ENCODE data around the gene RPL36.
A peak's percentile ranks its signal among the peaks of the same experiment; 100 is the strongest.

The RPL36 gene

GRCh38 chr19:5666921-5667610 lies 23.0 kb upstream of the RPL36 start:
- Histone ChIP-seq H3K9ac (ENCODE audit: insufficient read length) (no peak overlapping the region), H3K9me3 (ENCODE audit: low read depth, low read length) (no peaks in the 10 kb centered on the region), H3K27ac (no peak overlapping the region), H3K36me3 (ENCODE audit: insufficient read depth, low read length) (peaks cover 74% of the 10 kb centered on the region), H3K4me3 (no peak overlapping the region)
- DNase-seq (ENCODE audit: low read depth, low spot score): no peak
- TF ChIP-seq FOXP2 (optimal IDR thresholded peaks at IDR 0.05; ENCODE audit: control extremely low read depth, extremely low read length, insufficient read depth) (no peak), EZH2 (IDR thresholded peaks at IDR 0.05) (no peak)

GRCh38 chr19:5667751-5668271 lies 22.3 kb upstream of the RPL36 start:
- Histone ChIP-seq H3K27ac (peak overlapping the region; percentile 71), H3K36me3 (ENCODE audit: insufficient read depth, low read length) (peaks cover 69% of the 10 kb centered on the region), H3K9ac (ENCODE audit: insufficient read length) (no peak overlapping the region), H3K9me3 (ENCODE audit: low read depth, low read length) (no peaks in the 10 kb centered on the region), H3K4me3 (no peak overlapping the region)
- no peak for DNase-seq (ENCODE audit: low read depth, low spot score)
- TF ChIP-seq EZH2 (IDR thresholded peaks at IDR 0.05) (no peak), FOXP2 (optimal IDR thresholded peaks at IDR 0.05; ENCODE audit: control extremely low read depth, extremely low read length, insufficient read depth) (no peak), POLR2AphosphoS5 (IDR thresholded peaks at IDR 0.05; ENCODE audit: borderline replicate concordance, low read depth, low read length) (peak; percentile 16; the same call in 1 of the 2 replicates)

- H3K36me3 ChIP-seq (ENCODE audit: insufficient read depth, low read length): peaks cover 56% of the 10 kb centered on the region
- H3K4me3 ChIP-seq: no peak overlapping the region
- no peak for TF ChIP-seq POLR2AphosphoS5 (IDR thresholded peaks at IDR 0.05; ENCODE audit: borderline replicate concordance, low read depth, low read length)
- H3K9me3 ChIP-seq (ENCODE audit: low read depth, low read length): no peaks in the 10 kb centered on the region
- no peak overlapping the region for H3K27ac ChIP-seq
- DNase-seq (ENCODE audit: low read depth, low spot score): no peak
- H3K9ac ChIP-seq (ENCODE audit: insufficient read length): no peak overlapping the region
These were observed 20.9 kb upstream of the RPL36 start for GRCh38 chr19:5669212-5669611.

GRCh38 chr19:5671600-5671999 lies 18.5 kb upstream of the RPL36 start:
- H3K36me3 ChIP-seq (ENCODE audit: insufficient read depth, low read length): peaks cover 32% of the 10 kb centered on the region
- H3K4me3 ChIP-seq: no peak overlapping the region
- H3K27ac ChIP-seq: no peak overlapping the region
- no peak overlapping the region for H3K9ac ChIP-seq (ENCODE audit: insufficient read length)
- no peaks in the 10 kb centered on the region for H3K9me3 ChIP-seq (ENCODE audit: low read depth, low read length)
- TF ChIP-seq EZH2 (IDR thresholded peaks at IDR 0.05): no peak
- TF ChIP-seq FOXP2 (optimal IDR thresholded peaks at IDR 0.05; ENCODE audit: control extremely low read depth, extremely low read length, insufficient read depth): no peak
- TF ChIP-seq POLR2AphosphoS5 (IDR thresholded peaks at IDR 0.05; ENCODE audit: borderline replicate concordance, low read depth, low read length): no peak
- no peak for DNase-seq (ENCODE audit: low read depth, low spot score)

- DNase-seq (ENCODE audit: low read depth, low spot score): no peak
- Histone ChIP-seq H3K27ac (no peak overlapping the region), H3K36me3 (ENCODE audit: insufficient read depth, low read length) (peaks cover 19% of the 10 kb centered on the region), H3K9ac (ENCODE audit: insufficient read length) (no peak overlapping the region), H3K9me3 (ENCODE audit: low read depth, low read length) (no peaks in the 10 kb centered on the region), H3K4me3 (no peak overlapping the region)
- TF ChIP-seq EZH2 (IDR thresholded peaks at IDR 0.05) (no peak), POLR2AphosphoS5 (IDR thresholded peaks at IDR 0.05; ENCODE audit: borderline replicate concordance, low read depth, low read length) (no peak), FOXP2 (optimal IDR thresholded peaks at IDR 0.05; ENCODE audit: control extremely low read depth, extremely low read length, insufficient read depth) (no peak)
These were observed 17.2 kb upstream of the RPL36 start for GRCh38 chr19:5672708-5673459.

GRCh38 chr19:5673752-5674151 lies 16.3 kb upstream of the RPL36 start:
- peaks cover 13% of the 10 kb centered on the region for H3K36me3 ChIP-seq (ENCODE audit: insufficient read depth, low read length)
- no peak overlapping the region for H3K4me3 ChIP-seq
- TF ChIP-seq POLR2AphosphoS5 (IDR thresholded peaks at IDR 0.05; ENCODE audit: borderline replicate concordance, low read depth, low read length) (no peak), FOXP2 (optimal IDR thresholded peaks at IDR 0.05; ENCODE audit: control extremely low read depth, extremely low read length, insufficient read depth) (no peak), EZH2 (IDR thresholded peaks at IDR 0.05) (no peak)
- H3K9me3 ChIP-seq (ENCODE audit: low read depth, low read length): no peaks in the 10 kb centered on the region
- no peak overlapping the region for H3K27ac ChIP-seq
- DNase-seq (ENCODE audit: low read depth, low spot score): no peak
- no peak overlapping the region for H3K9ac ChIP-seq (ENCODE audit: insufficient read length)

GRCh38 chr19:5674714-5675113 lies 15.4 kb upstream of the RPL36 start:
- H3K4me3 ChIP-seq: no peak overlapping the region

GRCh38 chr19:5676105-5676771 lies 13.9 kb upstream of the RPL36 start:
- H3K36me3 ChIP-seq (ENCODE audit: insufficient read depth, low read length): no peaks in the 10 kb centered on the region; the same call in 1 of the 2 replicates
- H3K27ac ChIP-seq: no peak overlapping the region
- H3K4me3 ChIP-seq: no peak overlapping the region
- no peak for TF ChIP-seq POLR2AphosphoS5 (IDR thresholded peaks at IDR 0.05; ENCODE audit: borderline replicate concordance, low read depth, low read length)
- no peak for TF ChIP-seq EZH2 (IDR thresholded peaks at IDR 0.05)
- no peak for TF ChIP-seq FOXP2 (optimal IDR thresholded peaks at IDR 0.05; ENCODE audit: control extremely low read depth, extremely low read length, insufficient read depth)
- no peaks in the 10 kb centered on the region for H3K9me3 ChIP-seq (ENCODE audit: low read depth, low read length)
- DNase-seq (ENCODE audit: low read depth, low spot score): no peak
- no peak overlapping the region for H3K9ac ChIP-seq (ENCODE audit: insufficient read length)

More at GRCh38 chr19:5674714-5675113, 15.4 kb upstream of the RPL36 start:
- H3K36me3 ChIP-seq (ENCODE audit: insufficient read depth, low read length): peaks cover 3% of the 10 kb centered on the region
- H3K9me3 ChIP-seq (ENCODE audit: low read depth, low read length): no peaks in the 10 kb centered on the region
- no peak for DNase-seq (ENCODE audit: low read depth, low spot score)
- TF ChIP-seq FOXP2 (optimal IDR thresholded peaks at IDR 0.05; ENCODE audit: control extremely low read depth, extremely low read length, insufficient read depth) (no peak), POLR2AphosphoS5 (IDR thresholded peaks at IDR 0.05; ENCODE audit: borderline replicate concordance, low read depth, low read length) (no peak), EZH2 (IDR thresholded peaks at IDR 0.05) (no peak)
- no peak overlapping the region for H3K27ac ChIP-seq
- no peak overlapping the region for H3K9ac ChIP-seq (ENCODE audit: insufficient read length)

Data from SK-N-MC (cell line).